ENCODE data around the gene EXD2.
"Not testable (repeated sequence)": the region's sequence is repeated elsewhere in the genome, so short reads cannot be mapped to it uniquely, and the experiment has no call there.

EXD2 gene

GRCh38 chr14:69191340-69192111 is at the start of gene EXD2:
Gene EXD2, plus strand, starts transcription at chr14:69191498. Its CDS starts 17,973 bp downstream, at chr14:69209471.
- DNase-seq (ENCODE audit: low spot score) = peak; percentile 94

GRCh38 chr14:69141550-69141949 is 49.7 kb upstream of the EXD2 start:
- DNase-seq (ENCODE audit: low spot score) = no peak

- no peak for DNase-seq (ENCODE audit: low spot score)
Measured at GRCh38 chr14:69142101-69142500, 49.2 kb upstream of the EXD2 start.

GRCh38 chr14:69149461-69150244 is 41.6 kb upstream of the EXD2 start:
- no peak for DNase-seq (ENCODE audit: low spot score)

GRCh38 chr14:69151458-69152180 is 39.7 kb upstream of the EXD2 start:
- peak; percentile 77 for DNase-seq (ENCODE audit: low spot score)

GRCh38 chr14:69152181-69152901 is 39.0 kb upstream of the EXD2 start:
- DNase-seq (ENCODE audit: low spot score) = no peak

- DNase-seq (ENCODE audit: low spot score) = no peak
Measured at GRCh38 chr14:69152902-69153151, 38.5 kb upstream of the EXD2 start, which contains the start of gene DCAF5. Gene DCAF5, minus strand, starts transcription at chr14:69153119. Its CDS starts 141 bp downstream, at chr14:69152978.

- DNase-seq (ENCODE audit: low spot score) = peak; percentile 96
Measured at GRCh38 chr14:69153152-69153872, 38.0 kb upstream of the EXD2 start.

- DNase-seq (ENCODE audit: low spot score) = no peak
Measured at GRCh38 chr14:69153873-69154270, 37.4 kb upstream of the EXD2 start.

GRCh38 chr14:69154779-69155178 is 36.5 kb upstream of the EXD2 start:
- no peak for DNase-seq (ENCODE audit: low spot score)

GRCh38 chr14:69156224-69156623 is 35.1 kb upstream of the EXD2 start:
- DNase-seq (ENCODE audit: low spot score) = no peak

GRCh38 chr14:69161590-69161989 is 29.7 kb upstream of the EXD2 start:
- no peak for DNase-seq (ENCODE audit: low spot score)

GRCh38 chr14:69165787-69166186 is 25.5 kb upstream of the EXD2 start:
- DNase-seq (ENCODE audit: low spot score) = not testable (repeated sequence)

- no peak for DNase-seq (ENCODE audit: low spot score)
Measured at GRCh38 chr14:69170839-69171238, 20.5 kb upstream of the EXD2 start.

GRCh38 chr14:69171569-69171968 is 19.7 kb upstream of the EXD2 start:
- no peak for DNase-seq (ENCODE audit: low spot score)

- DNase-seq (ENCODE audit: low spot score) = no peak
Measured at GRCh38 chr14:69175130-69175529, 16.2 kb upstream of the EXD2 start.

- no peak for DNase-seq (ENCODE audit: low spot score)
Measured at GRCh38 chr14:69181491-69181890, 9.8 kb upstream of the EXD2 start.

GRCh38 chr14:69182580-69182979 is 8.7 kb upstream of the EXD2 start:
- not testable (repeated sequence) for DNase-seq (ENCODE audit: low spot score)

- DNase-seq (ENCODE audit: low spot score) = no peak
Measured at GRCh38 chr14:69183735-69184134, 7.6 kb upstream of the EXD2 start.

GRCh38 chr14:69190191-69190590 is 1.1 kb upstream of the EXD2 start:
- no peak for DNase-seq (ENCODE audit: low spot score)

- DNase-seq (ENCODE audit: low spot score) = no peak
Measured at GRCh38 chr14:69193721-69194120, 2.4 kb downstream of the EXD2 start.

Data from LoVo (cell line).